NCI-H82 treated with DMSO at 0.1 percent for 48 hours (cell line): Measurements from ENCODE around the gene SLC22A25.
"Not testable (repeated sequence)": the region's sequence is repeated elsewhere in the genome, so short reads cannot be mapped to it uniquely, and the experiment has no call there.

Source experiments
- DNase-seq: peaks from one replicate; lab custom pipeline; 2025; ENCODE audit not compliant: unreplicated experiment; lab: John Stamatoyannopoulos, UW

Gene SLC22A25

DNA sequence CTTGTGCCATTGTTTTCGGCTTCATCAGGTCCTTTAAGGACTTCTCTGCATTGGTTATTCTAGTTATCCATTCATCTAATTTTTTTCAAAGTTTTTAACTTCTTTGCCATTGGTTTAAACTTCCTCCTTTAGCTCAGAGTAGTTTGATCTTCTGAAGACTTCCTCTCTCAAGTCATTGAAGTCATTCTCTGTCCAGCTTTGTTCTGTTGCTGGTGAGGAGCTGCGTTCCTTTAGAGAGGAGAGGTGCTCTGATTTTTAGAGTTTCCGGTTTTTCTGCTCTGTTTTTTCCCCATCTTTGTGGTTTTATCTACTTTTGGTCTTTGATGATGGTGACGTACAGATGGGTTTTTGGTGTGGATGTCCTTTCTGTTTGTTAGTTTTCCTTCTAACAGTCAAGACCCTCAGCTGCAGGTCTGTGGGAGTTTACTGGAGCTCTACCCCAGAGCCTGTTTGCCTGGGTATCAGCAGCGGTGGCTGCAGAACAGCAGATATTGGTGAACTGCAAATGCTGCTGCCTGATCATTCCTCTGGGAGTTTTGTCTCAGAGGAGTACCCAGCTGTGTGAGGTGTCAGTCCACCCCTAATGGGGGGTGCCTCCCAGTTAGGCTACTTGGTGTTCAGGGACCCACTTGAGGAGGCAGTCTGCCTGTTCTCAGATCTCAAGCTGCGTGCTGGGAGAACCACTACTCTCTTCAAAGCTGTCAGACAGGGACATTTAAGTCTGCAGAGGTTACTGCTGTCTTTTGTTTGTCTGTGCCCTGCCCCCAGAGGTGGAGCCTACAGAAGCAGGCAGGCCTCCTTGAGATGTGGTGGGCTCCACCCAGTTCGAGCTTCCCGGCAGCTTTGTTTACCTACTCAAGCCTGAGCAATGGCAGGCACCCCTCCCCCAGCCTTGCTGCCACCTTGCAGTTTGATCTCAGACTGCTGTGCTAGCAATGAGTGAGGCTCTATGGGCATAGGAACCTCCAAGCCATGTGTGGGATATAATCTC is 7.6 kb downstream of the SLC22A25 start:
- not testable (repeated sequence) for DNase-seq

- no peak for DNase-seq
Measured at GRCh38 chr11:63229815-63230214, 13.6 kb downstream of the SLC22A25 start.

GRCh38 chr11:63227521-63228107 is 15.8 kb downstream of the SLC22A25 start:
- DNase-seq: no peak

- no peak for DNase-seq
Measured at GRCh38 chr11:63226488-63227114, 16.8 kb downstream of the SLC22A25 start.

- DNase-seq: no peak
Measured at GRCh38 chr11:63214093-63214492, 29.3 kb downstream of the SLC22A25 start.

DNA sequence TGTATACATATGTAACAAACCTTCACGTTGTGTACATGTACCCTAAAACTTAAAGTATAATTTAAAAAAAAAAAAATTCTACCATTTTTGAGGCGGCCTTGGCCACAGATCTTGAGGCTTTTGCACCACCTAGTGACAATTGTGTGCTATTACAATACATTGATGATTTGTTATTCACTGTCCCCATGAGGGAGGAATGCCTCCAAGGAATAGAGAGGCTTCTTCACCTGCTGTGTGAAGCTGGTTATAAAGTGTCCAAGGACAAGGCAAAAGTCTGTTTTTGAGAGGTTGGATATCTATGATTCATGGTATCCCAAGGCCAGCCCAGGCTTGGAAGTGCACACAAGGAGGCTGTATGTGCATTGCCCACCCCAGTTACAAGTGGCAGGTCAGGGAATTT is 30.7 kb downstream of the SLC22A25 start:
- peak; percentile 0 for DNase-seq

GRCh38 chr11:63210111-63210510 is 33.3 kb downstream of the SLC22A25 start:
- no peak for DNase-seq
